Measurements from ENCODE around the gene SPEG.

DNA sequence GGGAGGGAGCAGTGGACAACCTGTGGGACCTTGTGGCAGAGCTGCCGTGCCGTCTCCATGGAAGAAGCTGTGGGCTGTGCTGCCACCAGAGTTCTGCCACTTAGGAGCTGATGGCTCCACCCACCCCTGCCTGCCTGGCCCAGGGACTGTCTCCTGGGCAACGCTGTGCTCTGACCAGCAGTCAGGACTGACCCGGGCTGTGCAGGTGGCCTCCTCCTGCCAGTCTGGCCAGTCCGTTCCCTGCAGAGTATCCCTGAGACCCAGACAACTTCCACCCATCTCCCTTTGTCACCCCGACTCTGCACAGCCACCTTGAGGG, 92.4 kb downstream of the SPEG start:
- TF ChIP-seq RFX5 (IDR thresholded peaks at IDR 0.05) (no peak), CBX8 (IDR thresholded peaks at IDR 0.05) (no peak)

Measured in A549 (cell line).